ENCODE results near the gene XPOT.

Gene XPOT

GRCh38 chr12:64466178-64466577 lies 62.0 kb downstream of the XPOT start:
- no peak for DNase-seq (ENCODE audit: low read depth)
- TF ChIP-seq, protein P1, sequence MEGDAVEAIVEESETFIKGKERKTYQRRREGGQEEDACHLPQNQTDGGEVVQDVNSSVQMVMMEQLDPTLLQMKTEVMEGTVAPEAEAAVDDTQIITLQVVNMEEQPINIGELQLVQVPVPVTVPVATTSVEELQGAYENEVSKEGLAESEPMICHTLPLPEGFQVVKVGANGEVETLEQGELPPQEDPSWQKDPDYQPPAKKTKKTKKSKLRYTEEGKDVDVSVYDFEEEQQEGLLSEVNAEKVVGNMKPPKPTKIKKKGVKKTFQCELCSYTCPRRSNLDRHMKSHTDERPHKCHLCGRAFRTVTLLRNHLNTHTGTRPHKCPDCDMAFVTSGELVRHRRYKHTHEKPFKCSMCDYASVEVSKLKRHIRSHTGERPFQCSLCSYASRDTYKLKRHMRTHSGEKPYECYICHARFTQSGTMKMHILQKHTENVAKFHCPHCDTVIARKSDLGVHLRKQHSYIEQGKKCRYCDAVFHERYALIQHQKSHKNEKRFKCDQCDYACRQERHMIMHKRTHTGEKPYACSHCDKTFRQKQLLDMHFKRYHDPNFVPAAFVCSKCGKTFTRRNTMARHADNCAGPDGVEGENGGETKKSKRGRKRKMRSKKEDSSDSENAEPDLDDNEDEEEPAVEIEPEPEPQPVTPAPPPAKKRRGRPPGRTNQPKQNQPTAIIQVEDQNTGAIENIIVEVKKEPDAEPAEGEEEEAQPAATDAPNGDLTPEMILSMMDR (IDR thresholded peaks at IDR 0.05; ENCODE audit: low read length, missing control alignments), result no peak
- H3K4me3 ChIP-seq (replicated peaks; ENCODE audit: low read depth, low read length), result no peak overlapping the region

GRCh38 chr12:64468966-64469365 lies 64.8 kb downstream of the XPOT start:
- no peak for DNase-seq (ENCODE audit: low read depth)
- TF ChIP-seq, protein P1 (IDR thresholded peaks at IDR 0.05; ENCODE audit: low read length, missing control alignments), result no peak
- no peak overlapping the region for H3K4me3 ChIP-seq (replicated peaks; ENCODE audit: low read depth, low read length)

GRCh38 chr12:64469455-64470142 lies 65.4 kb downstream of the XPOT start:
- DNase-seq (ENCODE audit: low read depth), result no peak
- TF ChIP-seq, protein P1 (IDR thresholded peaks at IDR 0.05; ENCODE audit: low read length, missing control alignments), result no peak
- no peak overlapping the region for H3K4me3 ChIP-seq (replicated peaks; ENCODE audit: low read depth, low read length)

GRCh38 chr12:64470495-64470894 lies 66.3 kb downstream of the XPOT start:
- TF ChIP-seq, protein P1 (IDR thresholded peaks at IDR 0.05; ENCODE audit: low read length, missing control alignments), result no peak
- H3K4me3 ChIP-seq (replicated peaks; ENCODE audit: low read depth, low read length), result no peak overlapping the region
- DNase-seq (ENCODE audit: low read depth), result no peak

DNA sequence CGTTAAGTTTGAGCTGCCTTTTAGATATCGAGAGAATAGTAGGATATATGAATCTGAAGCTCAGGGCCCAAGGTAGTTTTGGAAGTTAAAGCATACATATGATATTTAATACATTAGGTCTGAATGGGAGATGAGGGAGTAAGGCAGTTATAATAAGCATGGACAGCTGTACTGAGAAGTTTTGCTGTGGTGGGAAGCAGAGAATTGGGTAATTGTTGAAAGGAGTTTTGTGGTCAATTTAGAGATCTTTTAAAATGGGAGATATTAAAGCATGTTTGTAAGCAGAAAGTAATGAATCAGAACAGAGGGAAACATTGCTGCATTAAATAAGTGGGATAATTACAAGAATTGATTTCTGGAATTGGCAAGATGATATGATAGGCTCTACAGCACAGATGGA lies 69.0 kb downstream of the XPOT start:
- TF ChIP-seq, protein P1 (IDR thresholded peaks at IDR 0.05; ENCODE audit: low read length, missing control alignments), result no peak
- no peak for DNase-seq (ENCODE audit: low read depth)
- no peak overlapping the region for H3K4me3 ChIP-seq (replicated peaks; ENCODE audit: low read depth, low read length)

GRCh38 chr12:64475518-64475917 lies 71.3 kb downstream of the XPOT start:
- H3K4me3 ChIP-seq (replicated peaks; ENCODE audit: low read depth, low read length), result no peak overlapping the region
- TF ChIP-seq, protein P1 (IDR thresholded peaks at IDR 0.05; ENCODE audit: low read length, missing control alignments), result no peak
- no peak for DNase-seq (ENCODE audit: low read depth)

- TF ChIP-seq, protein P1 (IDR thresholded peaks at IDR 0.05; ENCODE audit: low read length, missing control alignments), result no peak
- no peak overlapping the region for H3K4me3 ChIP-seq (replicated peaks; ENCODE audit: low read depth, low read length)
- DNase-seq (ENCODE audit: low read depth), result no peak
These were observed 72.7 kb downstream of the XPOT start for GRCh38 chr12:64476844-64477243.

All from fibroblast of pulmonary artery (primary cell).